Testis (tissue), 2 donors: Measurements from ENCODE around the gene BMP4.

Experiments used
- POLR2A ChIP-seq: fragments of 450-650 bp; IDR thresholded peaks from one replicate; pipeline ENCODE4 v1.6.1; 2017; ENCODE audit warnings: antibody characterized with exemption, mild to moderate bottlenecking, moderate library complexity
- TF ChIP-seq, protein P1 (sequence below), 3 experiments: fragments of 450-650 bp in 2 of 3; fragments of 200-600 bp in 1 of 3; sonication (generic) in 1 of 3; IDR thresholded peaks; one replicate each; pipeline ENCODE4 v1.5.1; 2016 to 2019; ENCODE audit warnings: antibody characterized with exemption in 3 of 3, mild to moderate bottlenecking in 2 of 3, moderate library complexity in 1 of 3

DNA sequence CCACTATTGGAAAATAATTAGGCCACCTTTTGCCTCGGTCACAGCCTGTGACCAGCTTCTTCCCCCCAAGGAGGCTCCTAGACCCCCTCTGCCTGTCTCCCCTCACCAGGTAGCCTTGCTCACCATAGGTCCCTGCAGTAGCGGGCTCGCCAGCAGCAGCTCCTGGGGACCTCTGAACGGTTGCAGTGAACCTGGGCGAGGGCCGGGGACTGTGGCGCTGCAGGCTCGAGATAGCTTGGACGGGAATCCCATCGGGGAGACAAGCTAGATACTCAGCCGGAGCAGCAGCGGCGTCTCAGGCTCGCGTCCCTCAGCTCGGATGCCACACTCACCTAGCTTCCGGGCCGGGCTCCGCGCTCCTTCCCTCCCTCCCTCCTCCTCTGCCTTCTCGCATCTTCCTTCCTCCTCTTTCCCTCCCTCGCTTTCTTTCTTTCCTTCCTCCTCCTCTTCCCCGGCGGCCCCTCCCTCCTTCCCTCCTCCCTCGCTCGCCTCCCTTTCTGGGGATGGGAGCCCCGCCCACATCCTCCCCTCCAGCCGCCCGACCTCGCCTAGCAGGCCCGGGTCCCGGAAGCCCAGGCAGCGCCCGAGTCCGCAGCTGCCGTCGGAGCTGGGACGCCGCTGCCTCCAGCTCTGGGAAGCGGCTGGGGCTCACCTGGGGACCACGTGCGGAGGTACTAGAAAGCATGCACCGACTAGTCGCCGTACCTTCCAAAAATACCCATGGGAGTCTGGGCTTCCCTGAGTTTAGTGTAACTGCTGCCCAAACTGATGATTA is at the start of gene BMP4:
- TF ChIP-seq, protein P1, sequence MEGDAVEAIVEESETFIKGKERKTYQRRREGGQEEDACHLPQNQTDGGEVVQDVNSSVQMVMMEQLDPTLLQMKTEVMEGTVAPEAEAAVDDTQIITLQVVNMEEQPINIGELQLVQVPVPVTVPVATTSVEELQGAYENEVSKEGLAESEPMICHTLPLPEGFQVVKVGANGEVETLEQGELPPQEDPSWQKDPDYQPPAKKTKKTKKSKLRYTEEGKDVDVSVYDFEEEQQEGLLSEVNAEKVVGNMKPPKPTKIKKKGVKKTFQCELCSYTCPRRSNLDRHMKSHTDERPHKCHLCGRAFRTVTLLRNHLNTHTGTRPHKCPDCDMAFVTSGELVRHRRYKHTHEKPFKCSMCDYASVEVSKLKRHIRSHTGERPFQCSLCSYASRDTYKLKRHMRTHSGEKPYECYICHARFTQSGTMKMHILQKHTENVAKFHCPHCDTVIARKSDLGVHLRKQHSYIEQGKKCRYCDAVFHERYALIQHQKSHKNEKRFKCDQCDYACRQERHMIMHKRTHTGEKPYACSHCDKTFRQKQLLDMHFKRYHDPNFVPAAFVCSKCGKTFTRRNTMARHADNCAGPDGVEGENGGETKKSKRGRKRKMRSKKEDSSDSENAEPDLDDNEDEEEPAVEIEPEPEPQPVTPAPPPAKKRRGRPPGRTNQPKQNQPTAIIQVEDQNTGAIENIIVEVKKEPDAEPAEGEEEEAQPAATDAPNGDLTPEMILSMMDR (IDR thresholded peaks at IDR 0.05): no peak
- no peak for TF ChIP-seq POLR2A
